HG03064 (cell line): ENCODE measurements around the gene ZNF283.
"Not testable (repeated sequence)": the region's sequence is repeated elsewhere in the genome, so short reads cannot be mapped to it uniquely, and the experiment has no call there.

ENCODE experiments used
- ATAC-seq: cut with Tn5 transposase; IDR thresholded peaks from one replicate; pipeline ENCODE4 v1.9.1; 2021; ENCODE audit warnings: low read depth; ENCODE audit not compliant: unreplicated experiment

ZNF283 gene

DNA sequence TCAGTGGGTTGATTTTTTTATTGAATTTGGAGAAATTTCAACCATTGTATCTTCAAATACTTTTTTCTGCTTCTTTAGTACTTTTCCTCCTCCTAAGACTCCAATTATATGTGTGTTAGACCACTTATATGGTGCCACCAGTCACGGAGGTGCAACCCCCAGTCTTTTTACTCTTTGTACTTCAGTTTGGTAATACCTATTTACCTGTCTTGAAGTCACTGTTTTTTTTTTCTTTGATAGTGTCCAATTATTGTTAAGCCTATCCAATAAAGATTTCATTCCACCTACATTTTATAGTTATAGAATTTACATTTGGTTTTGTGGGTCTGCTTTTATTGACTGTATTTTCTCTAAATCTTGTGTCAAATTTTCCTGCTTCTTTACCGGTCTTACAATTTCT lies 14.9 kb downstream of the ZNF283 start:
- ATAC-seq = no peak

DNA sequence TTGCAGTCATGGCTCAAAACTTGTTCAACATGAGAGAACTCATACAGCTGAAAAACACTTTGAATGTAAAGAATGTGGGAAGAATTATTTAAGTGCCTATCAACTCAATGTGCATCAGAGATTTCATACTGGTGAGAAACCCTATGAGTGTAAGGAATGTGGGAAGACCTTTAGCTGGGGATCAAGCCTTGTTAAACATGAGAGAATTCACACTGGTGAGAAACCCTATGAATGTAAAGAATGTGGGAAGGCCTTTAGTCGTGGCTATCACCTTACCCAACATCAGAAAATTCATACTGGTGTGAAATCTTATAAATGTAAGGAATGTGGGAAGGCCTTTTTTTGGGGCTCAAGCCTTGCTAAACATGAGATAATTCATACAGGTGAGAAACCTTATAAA lies 20.1 kb downstream of the ZNF283 start:
- no peak for ATAC-seq

DNA sequence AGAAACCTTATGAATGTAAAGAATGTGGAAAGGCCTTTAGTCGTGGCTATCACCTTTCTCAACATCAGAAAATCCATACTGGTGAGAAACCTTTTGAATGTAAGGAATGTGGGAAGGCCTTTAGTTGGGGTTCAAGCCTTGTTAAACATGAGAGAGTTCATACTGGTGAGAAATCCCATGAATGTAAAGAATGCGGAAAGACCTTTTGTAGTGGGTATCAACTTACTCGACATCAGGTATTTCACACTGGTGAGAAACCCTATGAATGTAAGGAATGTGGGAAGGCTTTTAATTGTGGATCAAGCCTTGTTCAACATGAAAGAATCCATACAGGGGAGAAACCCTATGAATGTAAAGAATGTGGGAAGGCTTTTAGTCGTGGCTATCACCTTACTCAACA lies 20.8 kb downstream of the ZNF283 start:
- no peak for ATAC-seq

DNA sequence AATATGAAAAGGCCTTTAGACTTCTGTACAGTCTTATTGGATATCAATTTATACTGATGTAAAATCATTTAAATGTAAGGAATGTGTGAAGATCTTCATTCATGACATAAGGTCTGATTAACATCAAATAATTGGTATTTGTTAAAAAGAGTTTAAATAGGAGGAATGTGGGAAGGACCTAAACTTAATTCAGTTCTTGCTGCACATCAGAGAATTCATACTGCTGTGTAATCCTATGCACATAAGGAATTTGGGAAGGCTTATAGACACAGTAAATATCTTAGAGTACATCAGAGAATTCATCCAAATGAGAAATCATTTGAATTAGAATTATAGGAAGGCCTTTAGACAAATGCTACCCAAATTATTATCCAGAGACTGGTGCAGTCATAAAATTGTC lies 21.7 kb downstream of the ZNF283 start:
- ATAC-seq = no peak

DNA sequence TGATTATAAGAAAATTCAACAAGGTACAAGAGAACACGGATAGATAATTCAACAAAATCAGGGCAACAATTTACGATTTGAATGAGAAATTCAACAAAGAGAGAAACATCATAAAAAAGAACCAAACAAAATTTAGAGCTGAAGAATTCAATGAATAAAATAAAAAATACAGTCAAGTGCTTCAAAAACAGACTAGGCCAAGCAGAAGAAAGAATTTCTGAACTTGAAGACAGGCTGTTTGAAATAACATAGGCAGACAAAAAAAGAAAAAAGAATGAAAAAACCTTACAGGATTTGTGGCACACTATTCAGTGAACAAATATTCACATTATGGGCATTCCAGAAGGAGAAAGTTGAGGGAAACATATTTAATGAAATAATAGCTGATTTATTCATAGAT lies 31.1 kb downstream of the ZNF283 start:
- ATAC-seq = no peak

DNA sequence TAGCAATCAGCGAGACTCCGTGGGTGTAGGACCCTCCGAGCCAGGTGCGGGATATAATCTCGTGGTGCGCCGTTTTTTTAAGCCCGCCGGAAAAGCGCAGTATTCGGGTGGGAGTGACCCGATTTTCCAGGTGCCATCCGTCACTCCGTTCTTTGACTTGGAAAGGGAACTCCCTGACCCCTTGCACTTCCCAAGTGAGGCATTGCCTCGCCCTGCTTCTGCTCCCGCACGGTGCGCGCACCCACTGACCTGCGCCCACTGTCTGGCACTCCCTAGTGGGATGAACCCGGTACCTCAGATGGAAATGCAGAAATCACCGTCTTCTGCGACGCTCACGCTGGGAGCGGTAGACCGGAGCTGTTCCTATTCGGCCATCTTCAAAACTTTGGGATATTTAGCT lies 39.8 kb downstream of the ZNF283 start:
- ATAC-seq = not testable (repeated sequence)

DNA sequence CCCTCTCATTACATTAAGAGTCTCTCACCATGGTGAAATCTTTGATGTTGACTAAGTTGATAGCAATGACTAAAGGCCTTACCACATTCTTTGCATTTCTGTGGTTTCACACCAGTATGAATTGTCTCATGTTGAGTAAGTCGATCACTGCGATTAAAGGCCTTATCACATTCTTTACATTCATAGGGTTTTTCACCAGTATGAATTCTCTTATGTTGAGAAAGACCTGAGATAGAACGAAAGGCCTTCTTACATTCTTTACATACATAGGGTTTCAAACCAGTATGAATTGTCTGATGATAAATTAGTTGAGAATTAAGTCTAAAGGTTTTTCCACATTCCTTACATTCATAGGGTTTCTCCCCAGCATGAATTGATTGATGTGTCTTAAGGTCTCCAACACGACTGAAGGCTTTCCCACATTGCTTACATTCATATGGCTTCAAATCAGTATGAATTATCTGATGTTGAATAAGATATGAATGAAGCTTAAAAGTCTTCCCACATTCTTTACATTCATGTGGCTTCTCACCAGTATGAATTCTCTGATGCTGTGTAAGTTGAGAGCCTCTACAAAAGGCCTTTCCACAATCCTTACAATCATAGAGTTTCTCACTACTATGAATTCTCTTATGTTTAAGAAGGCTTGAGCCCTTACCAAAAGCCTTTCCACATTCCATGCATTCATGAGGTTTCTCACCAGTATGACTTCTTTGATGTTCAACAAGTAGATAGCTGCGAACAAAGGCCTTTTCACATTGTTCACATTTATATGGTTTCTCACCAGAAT lies 45.6 kb downstream of the ZNF283 start:
- no peak for ATAC-seq

DNA sequence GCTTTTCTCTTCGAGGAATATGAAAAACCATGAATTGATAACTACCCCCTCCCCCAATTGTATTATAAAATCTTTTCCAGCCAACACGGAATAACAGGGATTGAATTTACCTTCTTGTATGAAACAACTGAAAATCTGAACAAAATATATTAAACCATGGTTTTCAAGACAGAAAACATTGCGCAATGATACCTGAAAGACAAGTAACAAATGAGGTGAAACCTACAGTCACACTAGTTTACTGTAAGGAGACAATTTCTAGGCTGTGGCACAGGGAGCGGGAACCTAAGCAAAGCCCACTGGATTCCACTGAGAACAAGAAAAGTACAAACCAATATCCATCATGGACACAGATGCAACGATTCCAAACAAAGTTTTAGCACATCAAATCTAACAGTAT lies 53.4 kb downstream of the ZNF283 start:
- ATAC-seq = no peak

DNA sequence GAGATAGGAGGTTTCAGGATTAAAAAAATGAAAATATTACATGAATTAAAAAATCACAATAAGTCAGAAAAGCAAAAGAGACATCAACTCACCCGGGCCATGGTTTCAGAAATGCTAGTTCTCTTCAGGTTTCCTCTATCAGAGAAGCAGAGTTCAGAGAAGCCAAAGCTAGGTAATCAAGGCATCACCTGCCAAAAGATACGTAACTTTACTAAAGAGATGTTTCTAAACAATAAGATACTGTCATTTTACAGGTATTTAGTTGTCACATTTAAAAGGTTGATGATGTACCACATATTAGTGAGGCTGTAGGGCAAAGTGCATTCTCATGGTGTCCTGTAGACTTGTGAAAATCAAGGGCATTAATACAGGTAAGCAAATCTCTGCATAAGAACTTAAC lies 56.7 kb downstream of the ZNF283 start, which contains the start of gene ZNF404:
ZNF404 (minus strand) TSS at position 101 of the 400 bp plus-strand sequence.
- ATAC-seq = no peak

DNA sequence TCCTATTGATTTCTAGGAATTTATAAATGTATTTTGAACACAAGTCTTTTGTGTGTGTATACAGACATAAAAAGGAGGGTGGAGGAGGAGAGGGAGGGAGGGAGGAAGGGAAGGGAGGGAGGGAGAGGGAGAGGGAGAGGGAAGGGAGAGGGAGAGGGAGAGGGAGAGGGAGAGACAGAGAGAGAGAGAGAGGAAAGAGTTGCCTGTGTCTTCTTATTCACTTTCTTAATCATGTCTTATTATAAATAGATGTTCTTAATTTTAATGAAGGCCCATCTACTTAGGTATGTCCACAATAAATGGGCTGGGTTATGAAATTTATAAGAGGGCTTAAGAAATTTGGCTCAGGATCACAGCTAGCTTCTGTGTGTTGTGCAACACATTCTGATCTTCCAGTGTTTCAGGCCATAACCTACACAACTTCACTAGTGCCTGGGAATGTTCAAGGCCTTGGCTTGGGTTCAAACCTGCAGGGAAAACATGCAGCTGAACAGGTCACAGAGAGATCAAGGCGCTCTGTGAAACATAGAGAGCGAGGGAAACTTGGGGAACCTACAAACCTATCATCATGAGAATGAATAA lies 68.7 kb downstream of the ZNF283 start:
- ATAC-seq = no peak
